ENCODE measurements around the gene CD300LB.
"Not testable (repeated sequence)": the region's sequence is repeated elsewhere in the genome, so short reads cannot be mapped to it uniquely, and the experiment has no call there.

Gene CD300LB

DNA sequence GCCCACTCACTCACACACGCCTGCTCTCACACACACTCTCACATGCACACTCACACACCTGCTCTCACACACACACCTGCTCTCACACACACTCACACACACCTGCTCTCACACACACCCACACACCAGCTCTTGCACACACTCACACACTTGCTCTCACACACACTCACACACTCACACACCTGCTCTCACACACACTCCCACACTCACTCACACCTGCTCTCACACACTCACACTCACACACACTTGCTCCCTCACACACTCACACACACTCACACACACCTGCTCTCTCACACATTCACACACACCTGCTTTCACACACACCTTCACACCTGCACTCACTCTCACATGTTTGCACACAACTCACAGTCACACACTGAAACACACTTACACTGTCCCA, 32.1 kb upstream of the CD300LB start:
- Histone ChIP-seq H3K4me1 (ENCODE audit: low read depth, poor library complexity, severe bottlenecking) (no peaks in the 10 kb centered on the region), H3K27ac (no peak overlapping the region), H3K36me3 (ENCODE audit: insufficient read depth) (no peaks in the 10 kb centered on the region), H3K4me2 (no peak overlapping the region), H3K27me3 (ENCODE audit: insufficient read depth, low read depth) (peaks cover 79% of the 10 kb centered on the region), H3K4me3 (IDR thresholded peaks at IDR 0.05; ENCODE audit: insufficient read depth, low read depth, low read length) (no peak overlapping the region), H4K20me1 (ENCODE audit: insufficient read depth) (no peaks in the 10 kb centered on the region), H2AFZ (ENCODE audit: low read depth) (no peak overlapping the region), H3K79me2 (ENCODE audit: insufficient read depth, low read depth) (no peaks in the 10 kb centered on the region), H3K9ac (no peak overlapping the region)
- TF ChIP-seq CTCF (conservative IDR thresholded peaks at IDR 0.05; ENCODE audit: low read depth, low read length), result no peak

GRCh38 chr17:74561586-74561985, 30.3 kb upstream of the CD300LB start:
- H3K4me1 ChIP-seq (ENCODE audit: low read depth, poor library complexity, severe bottlenecking), result no peaks in the 10 kb centered on the region
- H3K27me3 ChIP-seq (ENCODE audit: insufficient read depth, low read depth), result peaks cover 78% of the 10 kb centered on the region
- no peak overlapping the region for H3K4me3 ChIP-seq (IDR thresholded peaks at IDR 0.05; ENCODE audit: insufficient read depth, low read depth, low read length)
- no peak overlapping the region for H3K27ac ChIP-seq
- no peak overlapping the region for H3K4me2 ChIP-seq
- no peak overlapping the region for H2AFZ ChIP-seq (ENCODE audit: low read depth)
- H3K79me2 ChIP-seq (ENCODE audit: insufficient read depth, low read depth), result no peaks in the 10 kb centered on the region
- no peaks in the 10 kb centered on the region for H4K20me1 ChIP-seq (ENCODE audit: insufficient read depth)
- no peak overlapping the region for H3K9ac ChIP-seq
- TF ChIP-seq CTCF (conservative IDR thresholded peaks at IDR 0.05; ENCODE audit: low read depth, low read length), result no peak
- no peaks in the 10 kb centered on the region for H3K36me3 ChIP-seq (ENCODE audit: insufficient read depth)

DNA sequence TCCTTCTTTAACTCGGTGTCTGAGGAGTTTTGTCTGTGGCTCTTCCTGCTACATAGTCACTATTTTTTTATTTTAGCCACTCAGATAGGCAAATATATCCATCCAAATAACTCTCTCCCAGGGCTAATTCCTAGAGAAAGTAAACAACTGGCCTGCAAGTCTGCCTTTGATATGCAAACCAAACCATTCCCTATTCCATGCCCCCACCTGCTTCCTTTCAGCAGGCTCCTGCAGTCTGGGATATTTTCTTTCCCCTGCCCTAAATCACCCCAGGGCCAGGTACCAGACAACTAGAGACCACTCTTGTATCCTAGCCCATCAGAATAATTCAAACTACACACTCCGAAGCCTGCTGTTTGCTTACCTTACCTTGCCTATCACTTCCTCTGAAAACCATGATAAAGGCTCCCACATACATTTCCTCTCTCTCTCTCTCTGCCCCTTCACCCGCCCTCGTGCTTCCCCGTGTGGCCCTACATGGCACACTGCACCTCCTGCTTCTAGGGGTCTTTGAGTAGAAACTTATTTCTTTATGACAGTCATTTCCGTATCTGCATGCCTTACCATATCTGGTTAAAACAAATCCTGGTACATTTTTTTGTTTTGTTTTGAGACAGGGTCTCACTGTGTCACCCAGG, 27.7 kb upstream of the CD300LB start:
- H3K9ac ChIP-seq, result no peak overlapping the region
- H3K27ac ChIP-seq, result no peak overlapping the region
- no peaks in the 10 kb centered on the region for H3K79me2 ChIP-seq (ENCODE audit: insufficient read depth, low read depth)
- H3K27me3 ChIP-seq (ENCODE audit: insufficient read depth, low read depth), result peaks cover 81% of the 10 kb centered on the region
- TF ChIP-seq CTCF (conservative IDR thresholded peaks at IDR 0.05; ENCODE audit: low read depth, low read length), result no peak
- H2AFZ ChIP-seq (ENCODE audit: low read depth), result no peak overlapping the region
- no peaks in the 10 kb centered on the region for H3K36me3 ChIP-seq (ENCODE audit: insufficient read depth)
- H3K4me2 ChIP-seq, result no peak overlapping the region
- no peaks in the 10 kb centered on the region for H4K20me1 ChIP-seq (ENCODE audit: insufficient read depth)
- no peak overlapping the region for H3K4me3 ChIP-seq (IDR thresholded peaks at IDR 0.05; ENCODE audit: insufficient read depth, low read depth, low read length)
- no peaks in the 10 kb centered on the region for H3K4me1 ChIP-seq (ENCODE audit: low read depth, poor library complexity, severe bottlenecking)

GRCh38 chr17:74558402-74558801, 27.1 kb upstream of the CD300LB start:
- H3K27ac ChIP-seq; H3K79me2 ChIP-seq (ENCODE audit: insufficient read depth, low read depth); H3K4me1 ChIP-seq (ENCODE audit: low read depth, poor library complexity, severe bottlenecking): not testable (repeated sequence)

DNA sequence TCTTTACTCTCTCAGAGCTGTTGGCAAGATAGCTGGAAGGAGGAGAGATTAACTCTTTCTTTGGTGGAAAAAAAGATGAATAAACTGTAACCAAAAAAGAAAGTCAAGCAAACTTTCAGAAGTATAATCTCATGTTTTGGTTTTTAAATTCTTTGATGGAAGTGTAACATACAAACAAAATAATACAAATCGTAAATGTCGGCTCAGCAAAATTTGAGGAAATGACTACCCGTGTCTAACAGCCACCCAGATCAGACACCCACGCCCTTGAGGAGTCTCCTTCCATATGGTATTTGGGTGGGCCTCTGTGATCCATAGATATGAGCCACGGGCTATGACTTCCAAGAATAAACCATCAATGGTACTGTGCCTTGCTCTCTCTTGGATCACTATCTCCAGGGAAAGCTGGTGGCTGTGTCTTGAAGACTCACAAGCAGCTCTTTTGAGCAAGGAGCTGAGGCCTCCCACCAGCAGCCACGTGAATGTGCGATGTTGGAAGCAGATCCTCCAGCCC, 24.2 kb upstream of the CD300LB start:
- Histone ChIP-seq H3K36me3 (ENCODE audit: insufficient read depth) (no peaks in the 10 kb centered on the region), H4K20me1 (ENCODE audit: insufficient read depth) (no peaks in the 10 kb centered on the region), H3K27ac (no peak overlapping the region), H3K4me1 (ENCODE audit: low read depth, poor library complexity, severe bottlenecking) (no peaks in the 10 kb centered on the region), H3K79me2 (ENCODE audit: insufficient read depth, low read depth) (no peaks in the 10 kb centered on the region), H3K27me3 (ENCODE audit: insufficient read depth, low read depth) (peaks cover 82% of the 10 kb centered on the region), H3K4me2 (no peak overlapping the region), H3K9ac (no peak overlapping the region), H2AFZ (ENCODE audit: low read depth) (no peak overlapping the region), H3K4me3 (IDR thresholded peaks at IDR 0.05; ENCODE audit: insufficient read depth, low read depth, low read length) (no peak overlapping the region)
- TF ChIP-seq CTCF (conservative IDR thresholded peaks at IDR 0.05; ENCODE audit: low read depth, low read length), result no peak

More at GRCh38 chr17:74558402-74558801, 27.1 kb upstream of the CD300LB start:
- not testable (repeated sequence) for H3K36me3 ChIP-seq (ENCODE audit: insufficient read depth); H3K9ac ChIP-seq; H2AFZ ChIP-seq (ENCODE audit: low read depth); H3K4me3 ChIP-seq (IDR thresholded peaks at IDR 0.05; ENCODE audit: insufficient read depth, low read depth, low read length); H3K4me2 ChIP-seq; H4K20me1 ChIP-seq (ENCODE audit: insufficient read depth)
- H3K27me3 ChIP-seq (ENCODE audit: insufficient read depth, low read depth), result peaks cover 82% of the 10 kb centered on the region

Measured in KMS-11 (cell line).